ENCODE results near the gene NEDD9. TPM values are rescaled to one million over a fixed set of nuclear protein-coding genes. Genes with fewer than 3 reads are reported as not detected.

The NEDD9 gene
- total and polyA plus RNA-seq, 2 of the 13 experiments (the other 11 are each of a cell fraction or from before 2014, with no cell fraction given) = 27.1 to 389 TPM

GRCh38 chr6:11164717-11165646 is 67.5 kb downstream of the NEDD9 start (continued):
- TF ChIP-seq, protein P1, sequence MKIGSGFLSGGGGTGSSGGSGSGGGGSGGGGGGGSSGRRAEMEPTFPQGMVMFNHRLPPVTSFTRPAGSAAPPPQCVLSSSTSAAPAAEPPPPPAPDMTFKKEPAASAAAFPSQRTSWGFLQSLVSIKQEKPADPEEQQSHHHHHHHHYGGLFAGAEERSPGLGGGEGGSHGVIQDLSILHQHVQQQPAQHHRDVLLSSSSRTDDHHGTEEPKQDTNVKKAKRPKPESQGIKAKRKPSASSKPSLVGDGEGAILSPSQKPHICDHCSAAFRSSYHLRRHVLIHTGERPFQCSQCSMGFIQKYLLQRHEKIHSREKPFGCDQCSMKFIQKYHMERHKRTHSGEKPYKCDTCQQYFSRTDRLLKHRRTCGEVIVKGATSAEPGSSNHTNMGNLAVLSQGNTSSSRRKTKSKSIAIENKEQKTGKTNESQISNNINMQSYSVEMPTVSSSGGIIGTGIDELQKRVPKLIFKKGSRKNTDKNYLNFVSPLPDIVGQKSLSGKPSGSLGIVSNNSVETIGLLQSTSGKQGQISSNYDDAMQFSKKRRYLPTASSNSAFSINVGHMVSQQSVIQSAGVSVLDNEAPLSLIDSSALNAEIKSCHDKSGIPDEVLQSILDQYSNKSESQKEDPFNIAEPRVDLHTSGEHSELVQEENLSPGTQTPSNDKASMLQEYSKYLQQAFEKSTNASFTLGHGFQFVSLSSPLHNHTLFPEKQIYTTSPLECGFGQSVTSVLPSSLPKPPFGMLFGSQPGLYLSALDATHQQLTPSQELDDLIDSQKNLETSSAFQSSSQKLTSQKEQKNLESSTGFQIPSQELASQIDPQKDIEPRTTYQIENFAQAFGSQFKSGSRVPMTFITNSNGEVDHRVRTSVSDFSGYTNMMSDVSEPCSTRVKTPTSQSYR (CRISPR knock-in tag; IDR thresholded peaks at IDR 0.05; ENCODE audit: borderline replicate concordance) = no peak
- TF ChIP-seq, protein P2, sequence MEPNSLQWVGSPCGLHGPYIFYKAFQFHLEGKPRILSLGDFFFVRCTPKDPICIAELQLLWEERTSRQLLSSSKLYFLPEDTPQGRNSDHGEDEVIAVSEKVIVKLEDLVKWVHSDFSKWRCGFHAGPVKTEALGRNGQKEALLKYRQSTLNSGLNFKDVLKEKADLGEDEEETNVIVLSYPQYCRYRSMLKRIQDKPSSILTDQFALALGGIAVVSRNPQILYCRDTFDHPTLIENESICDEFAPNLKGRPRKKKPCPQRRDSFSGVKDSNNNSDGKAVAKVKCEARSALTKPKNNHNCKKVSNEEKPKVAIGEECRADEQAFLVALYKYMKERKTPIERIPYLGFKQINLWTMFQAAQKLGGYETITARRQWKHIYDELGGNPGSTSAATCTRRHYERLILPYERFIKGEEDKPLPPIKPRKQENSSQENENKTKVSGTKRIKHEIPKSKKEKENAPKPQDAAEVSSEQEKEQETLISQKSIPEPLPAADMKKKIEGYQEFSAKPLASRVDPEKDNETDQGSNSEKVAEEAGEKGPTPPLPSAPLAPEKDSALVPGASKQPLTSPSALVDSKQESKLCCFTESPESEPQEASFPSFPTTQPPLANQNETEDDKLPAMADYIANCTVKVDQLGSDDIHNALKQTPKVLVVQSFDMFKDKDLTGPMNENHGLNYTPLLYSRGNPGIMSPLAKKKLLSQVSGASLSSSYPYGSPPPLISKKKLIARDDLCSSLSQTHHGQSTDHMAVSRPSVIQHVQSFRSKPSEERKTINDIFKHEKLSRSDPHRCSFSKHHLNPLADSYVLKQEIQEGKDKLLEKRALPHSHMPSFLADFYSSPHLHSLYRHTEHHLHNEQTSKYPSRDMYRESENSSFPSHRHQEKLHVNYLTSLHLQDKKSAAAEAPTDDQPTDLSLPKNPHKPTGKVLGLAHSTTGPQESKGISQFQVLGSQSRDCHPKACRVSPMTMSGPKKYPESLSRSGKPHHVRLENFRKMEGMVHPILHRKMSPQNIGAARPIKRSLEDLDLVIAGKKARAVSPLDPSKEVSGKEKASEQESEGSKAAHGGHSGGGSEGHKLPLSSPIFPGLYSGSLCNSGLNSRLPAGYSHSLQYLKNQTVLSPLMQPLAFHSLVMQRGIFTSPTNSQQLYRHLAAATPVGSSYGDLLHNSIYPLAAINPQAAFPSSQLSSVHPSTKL (CRISPR knock-in tag; IDR thresholded peaks at IDR 0.05) = peak; percentile 62
- TF ChIP-seq HOMEZ (CRISPR knock-in tag; IDR thresholded peaks at IDR 0.05; ENCODE audit: low read depth) (0 out of 2 replicates have a peak, but pooled peaks have one; percentile 31), HDAC2 (CRISPR knock-in tag; IDR thresholded peaks at IDR 0.05) (peak; percentile 42; the same call in 1 of the 2 replicates), NCOA1 (CRISPR knock-in tag; IDR thresholded peaks at IDR 0.05) (0 out of 2 replicates have a peak, but pooled peaks have one; percentile 47), ZNF556 (CRISPR knock-in tag; IDR thresholded peaks at IDR 0.05; ENCODE audit: borderline replicate concordance) (peak; percentile 61; the same call in 1 of the 2 replicates), YEATS4 (CRISPR knock-in tag; IDR thresholded peaks at IDR 0.05; ENCODE audit: borderline replicate concordance) (no peak), GZF1 (CRISPR knock-in tag; IDR thresholded peaks at IDR 0.05) (no peak), ZHX1 (CRISPR knock-in tag; IDR thresholded peaks at IDR 0.05; ENCODE audit: low read depth) (no peak), HINFP (CRISPR knock-in tag; IDR thresholded peaks at IDR 0.05; ENCODE audit: low read depth) (peak; percentile 28; the same call in 1 of the 2 replicates), ZNF350 (CRISPR knock-in tag; IDR thresholded peaks at IDR 0.05; ENCODE audit: borderline replicate concordance, low read depth) (0 out of 2 replicates have a peak, but pooled peaks have one; percentile 27), HNRNPL (IDR thresholded peaks at IDR 0.05; ENCODE audit: low read depth, low read length) (peak; percentile 78; the same call in 1 of the 2 replicates), ZMYM2 (CRISPR knock-in tag; IDR thresholded peaks at IDR 0.05) (0 out of 2 replicates have a peak, but pooled peaks have one; percentile 49), SKI (IDR thresholded peaks at IDR 0.05; ENCODE audit: partially characterized antibody) (peak; percentile 36)

Data from HepG2 (cell line).